Right ventricle myocardium inferior (tissue), 1 donor: ENCODE data around the gene NFAT5. TPM values are rescaled to one million over a fixed set of nuclear protein-coding genes. Genes with fewer than 3 reads are reported as not detected.

Source experiments
- ATAC-seq: fragments of 200-7000 bp; cut with Tn5 transposase; one replicate; pipeline ENCODE4 v1.9.1; 2020; ENCODE audit warnings: mild to moderate bottlenecking, moderate library complexity
- DNase-seq: peaks from one replicate; pipeline ENCODE4 v3.0.0; 2021; ENCODE audit errors: missing footprints
- intact Hi-C: fragments of 100-400 bp; cut with DNase I; formaldehyde crosslinking; loops from one replicate; pipeline ENCODE4 v1.11.0; 2022
- total RNA-seq: library from RNA; stranded (reverse); fragmentation: NEBNext Ultra II Directional; extraction: Animal tissue kit (Norgen Biotek cat#: 25700); gene quantifications from one replicate; pipeline ENCODE4 v1.2.1, GENCODE V29; 2021
- donor health status: DM: no; HTN: yes; CAD: no; lungs with severe emphysema.

NFAT5 gene
- total RNA-seq, 1 donor from 2014 or later: 16.2 TPM

- intact Hi-C loops: no loop called here
- no peak for DNase-seq
These were observed 107.4 kb downstream of the NFAT5 start for GRCh38 chr16:69672998-69673713.

GRCh38 chr16:69680358-69680757 is 114.6 kb downstream of the NFAT5 start:
- DNase-seq (no peak), ATAC-seq (no peak)
- intact Hi-C loops: no loop called here

More at GRCh38 chr16:69672998-69673713, 107.4 kb downstream of the NFAT5 start:
- ATAC-seq: no peak

- ATAC-seq (no peak), DNase-seq (no peak)
- intact Hi-C loops: no loop called here
These were observed 122.8 kb downstream of the NFAT5 start for GRCh38 chr16:69688589-69688988.

DNA sequence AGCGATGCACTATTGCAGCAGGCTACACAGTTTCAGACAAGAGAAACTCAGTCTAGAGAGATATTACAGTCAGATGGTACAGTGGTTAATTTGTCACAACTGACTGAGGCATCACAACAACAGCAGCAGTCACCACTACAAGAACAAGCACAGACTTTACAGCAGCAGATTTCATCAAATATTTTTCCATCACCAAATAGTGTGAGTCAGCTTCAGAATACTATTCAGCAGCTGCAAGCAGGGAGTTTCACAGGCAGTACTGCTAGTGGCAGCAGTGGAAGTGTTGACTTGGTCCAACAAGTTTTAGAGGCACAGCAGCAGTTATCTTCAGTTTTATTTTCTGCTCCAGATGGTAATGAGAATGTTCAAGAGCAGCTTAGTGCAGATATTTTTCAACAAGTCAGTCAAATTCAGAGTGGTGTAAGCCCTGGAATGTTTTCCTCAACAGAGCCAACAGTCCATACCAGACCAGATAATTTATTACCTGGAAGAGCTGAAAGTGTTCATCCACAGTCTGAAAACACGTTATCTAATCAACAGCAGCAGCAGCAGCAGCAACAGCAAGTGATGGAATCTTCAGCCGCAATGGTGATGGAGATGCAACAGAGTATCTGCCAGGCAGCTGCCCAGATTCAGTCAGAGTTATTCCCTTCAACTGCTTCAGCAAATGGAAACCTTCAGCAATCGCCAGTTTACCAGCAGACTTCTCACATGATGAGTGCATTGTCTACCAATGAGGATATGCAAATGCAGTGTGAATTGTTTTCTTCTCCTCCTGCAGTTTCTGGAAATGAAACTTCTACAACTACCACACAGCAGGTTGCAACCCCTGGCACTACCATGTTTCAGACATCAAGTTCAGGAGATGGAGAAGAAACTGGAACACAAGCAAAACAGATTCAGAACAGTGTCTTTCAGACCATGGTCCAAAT is 126.5 kb downstream of the NFAT5 start:
- intact Hi-C loops: no loop called here
- no peak for ATAC-seq
- no peak for DNase-seq

DNA sequence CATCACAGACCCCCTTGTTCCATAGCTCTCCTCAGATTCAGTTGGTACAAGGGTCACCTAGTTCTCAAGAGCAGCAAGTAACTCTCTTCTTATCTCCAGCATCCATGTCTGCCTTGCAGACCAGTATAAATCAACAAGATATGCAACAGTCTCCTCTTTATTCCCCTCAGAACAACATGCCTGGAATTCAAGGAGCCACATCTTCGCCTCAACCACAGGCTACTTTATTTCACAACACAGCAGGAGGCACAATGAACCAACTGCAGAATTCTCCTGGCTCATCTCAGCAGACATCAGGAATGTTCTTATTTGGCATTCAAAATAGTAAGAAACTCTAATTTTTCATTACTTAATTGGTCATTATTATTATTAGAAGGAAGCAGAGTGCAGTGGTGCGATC is 128.2 kb downstream of the NFAT5 start:
- DNase-seq (no peak), ATAC-seq (no peak)
- intact Hi-C loops: no loop called here

DNA sequence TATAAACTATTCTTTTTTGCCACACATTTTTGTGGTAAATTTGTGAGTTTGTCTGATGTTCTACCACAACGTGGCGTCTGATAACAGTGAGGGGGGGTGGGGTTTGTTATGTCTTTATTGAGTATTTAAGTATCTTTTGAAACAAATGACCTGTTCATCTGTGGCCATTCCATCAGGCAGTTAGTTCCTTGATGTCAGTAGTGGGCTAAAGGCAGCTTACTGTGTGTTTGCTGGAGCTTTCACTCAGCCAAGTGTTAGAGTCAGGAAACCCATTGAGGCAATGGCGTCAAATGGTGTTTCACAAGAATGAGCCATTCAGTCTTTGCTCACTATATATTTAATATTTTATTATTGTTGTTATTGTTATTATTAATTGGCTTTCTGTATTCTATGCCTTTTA is 132.6 kb downstream of the NFAT5 start:
- no peak for DNase-seq
- intact Hi-C loops: no loop called here
- no peak for ATAC-seq

GRCh38 chr16:69699915-69700314 is 134.1 kb downstream of the NFAT5 start:
- ATAC-seq (no peak), DNase-seq (no peak)
- intact Hi-C loops: no loop called here

GRCh38 chr16:69701452-69701851 is 135.7 kb downstream of the NFAT5 start:
- ATAC-seq: no peak
- intact Hi-C loops: no loop called here
- no peak for DNase-seq

DNA sequence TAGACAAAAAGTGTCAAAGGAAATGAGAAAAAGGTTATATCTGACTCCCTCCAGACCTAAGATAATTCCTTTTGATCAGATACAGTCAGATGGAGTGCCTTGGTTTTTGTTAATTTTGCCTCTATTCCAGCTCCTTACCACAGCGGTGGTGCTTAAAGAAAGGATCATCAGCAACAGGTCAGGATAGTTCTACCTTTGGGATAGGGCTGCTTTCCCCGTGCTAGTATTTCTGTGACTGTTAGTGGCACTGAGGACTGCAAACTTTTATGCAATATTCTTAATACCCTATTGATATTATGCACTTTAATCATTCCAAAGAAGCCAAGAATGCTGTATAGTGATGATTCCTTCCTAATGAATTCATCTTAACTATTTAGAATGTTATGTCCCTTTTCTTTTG is 136.1 kb downstream of the NFAT5 start:
- no peak for ATAC-seq
- intact Hi-C loops: no loop called here
- DNase-seq: no peak

- no peak for DNase-seq
- no peak for ATAC-seq
- intact Hi-C loops: no loop called here
These were observed 137.9 kb downstream of the NFAT5 start for GRCh38 chr16:69703638-69704037.

DNA sequence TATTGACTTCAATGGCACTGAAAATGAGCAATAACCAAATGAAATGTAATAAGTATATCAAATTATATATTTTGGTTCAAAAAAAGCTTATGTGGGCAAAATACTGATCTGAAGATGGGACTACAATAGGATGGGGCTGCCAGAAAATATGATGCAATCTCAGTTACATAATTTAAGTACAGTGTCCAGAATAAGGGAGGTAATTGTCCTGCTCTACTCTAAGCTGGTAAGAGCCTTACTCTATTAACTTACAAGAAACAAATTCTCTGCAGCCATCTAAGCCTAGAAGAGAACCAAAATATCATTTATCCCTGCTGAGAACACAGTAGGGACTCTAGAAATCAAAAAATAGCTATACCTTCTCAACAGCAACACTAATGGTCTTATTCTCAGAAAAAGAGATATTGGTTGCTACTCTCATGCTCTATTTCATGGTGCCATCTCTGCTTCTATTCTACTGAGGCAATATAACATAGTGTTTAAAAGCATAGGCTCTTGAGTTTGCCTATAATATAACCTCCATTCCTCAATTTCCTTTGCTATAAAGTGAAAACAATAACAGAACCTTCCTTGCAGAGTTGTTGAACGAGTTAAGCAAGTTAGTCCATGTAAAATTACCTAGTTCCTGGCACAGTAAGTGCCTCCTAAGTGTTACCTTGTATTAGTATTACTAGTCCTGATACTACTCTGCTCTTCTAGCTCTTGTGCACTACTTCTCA is 140.6 kb downstream of the NFAT5 start:
- peak; percentile 72 for ATAC-seq
- no peak for DNase-seq
- intact Hi-C loops: no loop called here

- no peak for DNase-seq
- intact Hi-C loops: no loop called here
- no peak for ATAC-seq
These were observed 141.2 kb downstream of the NFAT5 start for GRCh38 chr16:69706975-69707340.

DNA sequence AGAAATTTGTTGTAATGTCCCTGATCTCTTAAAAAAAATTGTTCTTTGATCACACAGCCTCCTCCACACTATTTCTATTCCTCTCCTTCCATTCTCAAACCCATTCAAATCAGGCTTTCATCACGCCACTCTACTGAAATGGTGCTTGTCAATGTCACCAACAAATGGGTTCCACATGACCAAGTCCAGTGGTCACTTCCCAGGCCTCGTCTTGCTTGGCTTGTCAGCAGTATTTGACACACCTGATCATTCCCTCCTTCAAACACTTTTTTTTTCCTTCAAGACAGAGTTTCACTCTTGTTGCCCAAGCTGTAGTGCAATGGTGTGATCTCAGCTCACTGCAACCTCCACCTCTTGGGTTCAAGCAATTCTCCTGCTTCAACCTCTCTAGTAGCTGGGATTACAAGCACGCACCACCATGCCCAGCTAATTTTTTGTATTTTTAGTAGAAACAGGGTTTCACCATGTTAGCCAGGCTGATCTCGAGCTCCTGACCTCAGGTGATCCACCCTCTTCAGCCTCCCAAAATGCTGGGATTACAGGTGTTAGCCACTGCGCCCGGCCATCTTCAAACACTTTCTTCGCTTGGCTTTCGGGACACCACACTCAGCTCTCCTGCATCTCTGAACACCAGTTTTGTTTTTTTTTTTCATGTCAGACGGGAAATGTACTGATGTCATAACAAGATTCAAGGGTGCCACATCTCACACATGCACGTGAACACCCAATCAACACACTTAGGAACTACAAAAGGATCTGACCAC is 142.3 kb downstream of the NFAT5 start:
- DNase-seq (no peak), ATAC-seq (no peak)
- intact Hi-C loops: no loop called here

DNA sequence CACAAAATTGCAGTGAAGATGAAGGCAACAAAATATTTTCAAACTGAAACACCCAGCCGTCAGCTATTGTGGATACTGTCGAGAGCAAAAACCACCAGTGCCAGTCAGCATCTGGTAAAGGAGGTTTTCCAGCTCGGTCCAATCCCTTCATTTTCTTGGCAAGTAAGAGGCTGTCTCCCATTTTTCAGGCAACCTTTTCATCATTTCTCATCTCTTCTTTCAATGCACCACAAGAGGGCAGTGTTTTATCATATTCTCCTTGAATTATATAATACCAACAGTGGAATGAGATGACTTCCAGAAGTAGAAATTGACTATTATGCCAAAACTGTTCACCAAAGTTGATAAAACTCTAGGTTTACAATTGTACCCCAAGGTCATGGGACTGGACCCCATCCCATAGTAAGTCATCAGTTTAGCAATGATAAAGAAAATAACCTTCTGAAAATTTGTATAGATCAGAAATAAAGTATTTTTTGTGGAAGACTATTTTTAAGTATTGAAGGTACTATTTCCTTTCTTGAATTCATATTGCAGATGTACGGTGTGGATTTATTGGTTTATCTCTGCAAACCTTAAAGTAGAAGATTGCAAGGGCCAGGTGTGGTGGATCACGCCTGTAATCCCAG is 143.8 kb downstream of the NFAT5 start:
- intact Hi-C loops: loop anchor here (1.0 kb wide), 1 partner anchor 46 kb away; no protein-coding TSS in a partner anchor
- no peak for DNase-seq

DNA sequence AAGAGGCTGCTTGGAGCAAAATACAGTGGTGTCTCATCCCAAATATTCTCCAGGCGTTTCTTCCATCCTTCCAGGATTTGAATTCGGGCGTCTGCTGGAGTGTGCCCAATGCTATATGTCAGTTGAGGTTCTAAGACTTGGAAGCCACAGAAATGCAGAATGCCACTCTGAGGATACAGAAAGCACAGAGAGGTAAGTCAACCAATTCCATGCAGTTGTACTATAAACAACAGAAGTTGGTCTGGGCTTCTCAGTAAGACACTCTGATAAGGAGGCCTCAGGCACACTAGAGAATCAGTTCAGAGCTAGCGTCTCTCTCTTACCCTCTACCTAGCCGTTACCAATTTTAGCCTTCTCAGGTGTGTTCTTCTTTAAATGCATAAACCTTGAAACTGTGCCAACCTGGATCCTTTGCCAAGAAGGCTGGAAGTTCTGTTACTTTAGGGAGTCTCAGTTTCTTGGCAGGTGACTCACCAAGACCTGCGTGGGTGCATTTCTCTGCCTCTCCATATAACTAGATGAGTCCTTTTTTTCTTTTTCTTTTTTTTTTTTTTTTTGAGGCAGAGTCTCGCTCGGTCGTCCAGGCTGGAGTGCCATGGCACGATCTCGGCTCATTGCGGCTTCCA is 145.5 kb downstream of the NFAT5 start:
- intact Hi-C loops: no loop called here
- no peak for ATAC-seq
- DNase-seq: no peak

More for the DNA sequence above, 143.8 kb downstream of the NFAT5 start:
- ATAC-seq: peak; percentile 36

DNA sequence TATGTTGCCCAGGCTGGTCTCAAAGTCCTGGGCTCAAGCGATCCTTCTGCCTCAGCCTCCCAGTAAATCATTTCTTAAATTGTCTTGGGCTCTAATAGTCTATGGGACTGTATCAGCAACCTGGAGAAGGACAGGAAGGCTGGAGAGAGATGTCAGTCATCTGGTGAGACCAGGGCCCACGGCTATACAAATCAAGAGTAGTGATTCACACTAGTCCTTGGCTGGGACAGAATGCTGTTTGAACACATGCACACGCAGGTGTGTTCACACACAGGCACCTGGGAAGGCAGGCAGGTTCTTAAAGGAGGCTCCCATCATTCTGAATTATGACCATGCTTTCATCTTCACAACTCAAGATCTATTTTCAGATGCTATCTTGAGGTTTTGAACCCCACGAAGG is 146.5 kb downstream of the NFAT5 start:
- ATAC-seq: no peak

DNA sequence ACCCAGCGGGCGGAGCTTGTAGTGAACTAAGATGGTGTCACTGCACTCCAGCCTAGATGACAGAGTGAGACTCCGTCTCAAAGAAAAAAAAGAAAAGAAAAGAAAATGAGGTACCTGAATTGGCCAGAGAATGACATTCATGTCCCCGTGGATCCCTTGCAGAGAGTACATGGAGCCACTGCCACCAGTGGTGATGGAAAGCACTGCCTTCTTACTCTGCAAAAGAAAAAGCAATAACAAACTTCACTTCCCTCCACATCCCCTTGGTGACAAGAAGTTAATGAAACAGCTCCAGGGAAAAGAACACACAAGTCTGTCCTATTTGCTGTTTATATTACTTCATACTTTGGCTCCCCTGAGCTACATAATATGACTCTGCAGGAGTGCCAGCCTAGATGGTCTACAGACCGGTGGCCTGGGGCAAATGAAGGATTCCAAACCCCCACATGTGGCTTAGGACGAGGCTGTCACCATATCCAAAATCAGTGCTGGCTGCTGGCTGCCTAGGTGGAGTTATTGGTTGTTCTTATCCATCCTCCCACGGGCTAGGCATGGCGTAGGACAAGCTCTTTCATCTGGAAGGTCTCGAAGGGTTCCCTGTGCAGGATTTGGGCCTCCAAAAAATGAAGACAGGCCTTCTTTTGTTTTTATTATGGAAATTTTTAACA is 147.3 kb downstream of the NFAT5 start:
- ATAC-seq (no peak), DNase-seq (no peak)
- intact Hi-C loops: no loop called here

More for the DNA sequence above, 146.5 kb downstream of the NFAT5 start:
- intact Hi-C loops: no loop called here
- DNase-seq: no peak
